ENCODE measurements around the gene CLECL1.
"Not testable (repeated sequence)": the region's sequence is repeated elsewhere in the genome, so short reads cannot be mapped to it uniquely, and the experiment has no call there.

The CLECL1 gene

DNA sequence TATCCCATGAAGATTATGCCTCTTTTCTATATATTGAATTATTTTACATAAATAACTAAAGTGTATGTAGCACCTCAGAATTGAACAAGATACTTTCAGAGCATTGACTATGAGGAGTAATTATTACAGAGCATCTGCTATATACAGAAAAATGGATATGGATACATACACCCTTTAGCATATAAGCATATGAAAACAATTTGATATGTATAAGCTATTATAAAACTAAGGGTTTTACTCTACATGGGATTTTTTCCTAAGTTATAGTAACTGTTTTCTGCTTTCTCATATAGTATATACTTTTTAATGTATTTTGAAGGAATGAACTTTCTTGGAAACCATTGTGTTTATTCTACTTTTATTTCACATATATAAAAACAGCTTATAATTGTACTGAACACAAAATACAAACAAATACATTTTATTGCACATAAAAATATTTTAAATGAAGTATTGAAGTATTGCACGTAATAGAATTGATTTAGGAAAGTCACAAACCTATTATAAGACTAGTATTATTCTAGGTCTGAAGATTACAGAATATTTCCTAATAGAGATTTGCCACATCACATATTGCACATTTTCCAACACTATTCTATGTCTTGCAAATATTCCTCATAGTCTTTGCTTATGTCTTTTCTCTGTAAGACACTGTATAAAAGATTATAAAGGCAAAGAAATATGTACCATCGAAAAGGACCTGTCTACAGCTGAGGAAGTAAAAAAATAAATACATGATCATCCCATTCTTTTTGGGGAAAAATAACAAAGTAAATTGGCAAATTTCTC, 19.4 kb upstream of the CLECL1 start:
- DNase-seq (ENCODE audit: extremely low read depth in 1 of 2, low read depth in 1 of 2): no peak

DNA sequence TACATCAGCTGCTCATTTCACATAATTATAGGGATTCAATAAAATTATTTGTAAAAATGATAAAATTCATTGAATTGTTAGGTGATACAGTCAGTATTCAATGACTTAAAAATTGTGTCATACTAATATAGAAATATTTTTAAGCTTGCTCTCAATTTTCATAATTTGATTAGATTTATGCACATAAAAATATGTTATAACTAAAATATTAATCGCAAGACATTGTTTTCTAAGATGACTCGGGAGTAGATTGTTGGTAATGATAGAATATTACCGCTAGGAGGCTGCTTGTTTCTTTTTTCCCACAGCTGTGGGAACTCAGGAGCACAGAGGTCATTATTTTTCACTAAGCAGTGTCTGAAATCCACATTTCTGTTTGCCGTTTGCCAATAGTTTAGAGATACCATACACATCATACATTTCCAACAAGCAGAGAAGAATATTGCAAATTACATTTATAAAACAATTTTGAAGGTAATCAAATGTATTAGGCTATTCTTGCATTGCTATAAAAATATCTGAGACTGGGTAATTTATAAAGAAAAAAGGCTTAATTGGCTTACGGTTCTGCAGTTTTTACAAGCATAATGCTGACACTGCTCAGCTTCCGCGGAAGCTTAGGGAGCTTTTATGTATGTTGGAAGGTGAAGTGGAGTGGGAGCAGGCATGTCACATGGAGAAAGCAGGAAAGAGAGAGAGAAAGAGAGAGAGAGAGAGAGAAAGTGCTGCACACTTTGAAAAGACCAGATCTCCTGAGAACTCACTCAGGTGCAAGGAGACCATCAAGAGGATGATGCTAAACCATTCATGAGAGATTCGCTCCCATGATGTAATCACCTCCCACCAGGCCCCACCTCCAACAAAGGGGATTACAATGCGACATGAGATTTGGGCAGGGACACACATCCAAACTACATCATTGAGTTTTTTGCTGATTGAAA, 18.6 kb upstream of the CLECL1 start:
- DNase-seq (ENCODE audit: extremely low read depth in 1 of 2, low read depth in 1 of 2): no peak

- peak in 1 of 2 donors; percentile 41 for DNase-seq (ENCODE audit: extremely low read depth in 1 of 2, low read depth in 1 of 2)
These were observed 17.6 kb upstream of the CLECL1 start for GRCh38 chr12:9750276-9751203.

DNA sequence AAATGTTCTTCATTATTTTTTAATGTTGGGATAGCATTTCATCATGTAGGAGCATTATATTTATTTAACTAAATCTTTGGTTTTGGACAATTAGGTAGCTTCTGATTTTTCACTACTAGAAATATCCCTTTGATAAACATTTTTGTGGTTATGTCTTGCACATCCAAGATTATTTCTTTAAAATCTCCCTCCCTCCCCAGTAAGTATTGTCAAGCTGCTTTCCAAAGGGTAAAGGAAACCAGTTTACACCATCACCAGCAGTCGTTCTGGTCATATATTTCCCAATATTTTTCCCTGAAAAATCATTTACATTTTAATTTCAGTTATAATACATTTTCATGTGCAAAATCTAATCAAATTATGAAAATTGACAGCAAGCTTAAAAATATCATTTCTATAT, 16.7 kb upstream of the CLECL1 start:
- DNase-seq (ENCODE audit: extremely low read depth in 1 of 2, low read depth in 1 of 2): no peak

- no peak for DNase-seq (ENCODE audit: extremely low read depth in 1 of 2, low read depth in 1 of 2)
These were observed 12.3 kb upstream of the CLECL1 start for GRCh38 chr12:9745199-9745598.

- no peak for DNase-seq (ENCODE audit: extremely low read depth in 1 of 2, low read depth in 1 of 2)
These were observed 9.8 kb upstream of the CLECL1 start for GRCh38 chr12:9742661-9743060.

DNA sequence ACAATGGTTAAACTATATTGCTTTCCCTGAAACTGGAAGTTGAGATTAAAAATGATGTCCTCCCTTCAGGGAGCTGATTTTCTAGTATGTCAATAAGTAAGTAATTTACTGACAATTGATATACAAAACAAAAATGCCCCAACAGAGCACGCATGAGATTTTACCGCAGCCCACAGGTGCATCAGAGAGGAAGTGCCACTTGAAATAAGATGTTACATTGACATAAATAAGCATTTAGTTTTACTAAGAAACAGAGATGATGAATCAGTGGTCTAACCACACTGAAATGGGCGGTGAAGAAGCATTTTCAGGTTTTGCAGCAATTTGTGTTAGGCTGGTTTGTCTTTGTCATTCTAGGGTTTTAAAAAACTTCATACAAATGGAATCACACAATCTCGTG, 8.8 kb upstream of the CLECL1 start:
- no peak for DNase-seq (ENCODE audit: extremely low read depth in 1 of 2, low read depth in 1 of 2)

GRCh38 chr12:9740106-9740750, 7.3 kb upstream of the CLECL1 start:
- DNase-seq (ENCODE audit: extremely low read depth in 1 of 2, low read depth in 1 of 2): no peak

GRCh38 chr12:9739404-9740105, 6.7 kb upstream of the CLECL1 start:
- DNase-seq (ENCODE audit: extremely low read depth in 1 of 2, low read depth in 1 of 2): not testable (repeated sequence)

- DNase-seq (ENCODE audit: extremely low read depth in 1 of 2, low read depth in 1 of 2): not testable (repeated sequence)
These were observed 6.0 kb upstream of the CLECL1 start for GRCh38 chr12:9738905-9739304.

DNA sequence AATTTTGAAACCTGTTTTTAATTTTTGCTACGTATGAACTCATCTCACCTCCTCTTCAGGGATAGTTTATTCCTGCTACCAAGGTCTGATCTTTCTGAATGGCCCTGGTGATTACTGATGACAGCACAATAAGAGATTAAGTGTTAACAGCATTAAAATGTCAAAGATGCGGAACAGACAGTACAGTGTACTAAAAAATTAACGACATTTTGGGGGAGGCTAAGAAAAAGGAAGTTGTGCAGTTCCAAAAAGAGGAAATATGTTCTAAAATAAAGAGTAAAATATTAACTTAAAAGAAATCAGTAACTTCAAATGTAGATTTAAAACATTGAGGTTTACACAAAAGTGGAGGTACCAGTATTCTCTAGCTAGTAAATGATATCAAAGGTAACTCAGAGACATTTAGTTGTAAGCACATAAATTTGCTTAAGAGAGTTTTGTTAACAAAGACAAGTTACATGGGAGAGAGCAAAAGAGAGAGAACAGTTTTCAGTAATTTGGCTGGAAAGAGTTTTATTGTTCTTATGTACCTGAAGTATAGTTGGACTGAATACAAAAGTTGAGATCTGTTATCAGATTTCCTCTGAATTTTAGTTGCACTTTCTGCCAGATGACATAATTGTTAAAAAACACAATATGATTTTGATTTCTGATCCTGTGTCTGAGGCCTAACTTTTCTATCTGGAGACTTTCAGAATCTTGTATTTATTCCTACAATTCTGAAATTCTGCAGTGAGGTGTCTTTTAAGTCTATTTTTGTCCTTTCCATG, 4.2 kb upstream of the CLECL1 start:
- no peak for DNase-seq (ENCODE audit: extremely low read depth in 1 of 2, low read depth in 1 of 2)

GRCh38 chr12:9735601-9736000, 2.7 kb upstream of the CLECL1 start:
- DNase-seq (ENCODE audit: extremely low read depth in 1 of 2, low read depth in 1 of 2): no peak

GRCh38 chr12:9731797-9732196, 1.1 kb downstream of the CLECL1 start:
- DNase-seq (ENCODE audit: extremely low read depth in 1 of 2, low read depth in 1 of 2): no peak

DNA sequence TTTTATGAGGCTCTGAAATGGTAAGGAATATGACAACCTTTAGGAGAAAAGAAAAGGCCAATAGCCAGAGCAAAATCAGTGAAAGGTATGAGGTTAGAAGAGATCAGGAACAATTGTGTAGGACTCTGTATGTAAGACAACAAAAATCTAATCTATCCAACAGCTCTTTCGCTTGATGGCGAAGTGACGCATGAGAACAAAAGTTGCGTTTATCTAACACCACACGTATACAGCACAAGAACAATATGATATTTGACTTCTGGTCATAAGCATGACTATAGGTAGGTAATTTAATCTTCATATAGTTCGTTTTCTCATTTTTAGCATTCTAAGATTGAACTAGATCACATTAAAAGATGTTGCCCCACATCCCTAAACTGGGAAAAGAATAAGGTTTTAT, 1.5 kb downstream of the CLECL1 start:
- no peak for DNase-seq (ENCODE audit: extremely low read depth in 1 of 2, low read depth in 1 of 2)

GRCh38 chr12:9730591-9730990, 2.3 kb downstream of the CLECL1 start:
- no peak for DNase-seq (ENCODE audit: extremely low read depth in 1 of 2, low read depth in 1 of 2)

DNA sequence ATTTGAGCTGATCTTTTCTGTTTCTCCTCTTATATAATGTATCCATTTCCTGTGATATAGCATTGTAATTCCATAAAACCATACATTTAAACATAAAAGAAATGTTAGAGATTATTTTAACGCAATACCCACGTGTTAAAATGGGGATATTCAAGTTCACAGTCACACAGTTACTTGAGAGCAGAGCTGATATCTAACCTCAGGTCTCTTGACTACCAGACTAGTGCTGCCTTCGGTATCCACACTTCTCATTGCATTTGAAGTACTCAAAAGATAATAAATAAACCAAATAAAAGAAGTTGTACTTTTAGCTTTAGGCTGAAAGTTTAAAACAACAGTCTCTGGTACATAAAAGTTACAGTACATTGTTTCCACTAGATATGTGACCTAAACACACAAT, 2.9 kb downstream of the CLECL1 start:
- no peak for DNase-seq (ENCODE audit: extremely low read depth in 1 of 2, low read depth in 1 of 2)

DNA sequence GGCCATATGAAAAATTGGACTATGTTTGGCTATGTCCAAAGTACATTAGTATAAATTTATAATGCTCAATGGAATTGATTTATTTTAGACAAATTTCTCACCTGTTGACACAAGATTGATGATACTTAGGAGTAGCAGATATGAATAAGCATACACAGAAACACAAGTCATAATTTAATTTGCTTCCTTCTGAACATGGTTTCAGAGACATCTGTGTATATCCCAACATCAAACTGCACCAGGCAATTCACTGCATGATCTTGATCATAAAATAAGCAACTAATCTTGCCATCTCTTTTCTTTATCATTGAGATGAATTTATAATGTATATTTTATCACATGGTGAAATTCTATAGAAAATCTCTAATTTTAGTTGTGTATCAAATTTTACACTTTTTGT, 3.8 kb downstream of the CLECL1 start:
- DNase-seq (ENCODE audit: extremely low read depth in 1 of 2, low read depth in 1 of 2): no peak

DNA sequence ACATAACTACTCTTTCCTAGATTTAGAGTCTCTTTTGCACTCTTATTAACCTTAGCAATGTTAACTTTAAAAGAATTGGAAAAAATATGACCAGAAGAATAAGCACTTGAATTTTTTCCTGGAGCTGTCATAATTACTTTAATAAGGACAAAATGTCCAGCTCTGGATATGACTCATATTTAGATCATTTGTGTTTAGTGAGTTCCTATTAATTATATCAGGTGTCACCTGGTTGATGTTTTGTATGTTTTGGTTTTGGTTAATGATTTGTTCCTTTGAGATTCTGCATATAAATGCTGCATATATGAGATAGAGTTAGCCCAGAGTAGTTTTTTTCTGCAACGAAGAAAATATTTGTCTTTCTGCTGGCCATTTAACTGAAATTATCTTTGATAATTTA, 5.1 kb downstream of the CLECL1 start:
- DNase-seq (ENCODE audit: extremely low read depth in 1 of 2, low read depth in 1 of 2): no peak

All from activated CD8-positive, alpha-beta memory T cell treated with anti-CD3 and anti-CD28 coated beads for 1 hour (primary cell).